Chondrocyte (in vitro differentiated cells): Measurements from ENCODE around the gene SLC16A3. TPM values are rescaled to one million over a fixed set of nuclear protein-coding genes. Genes with fewer than 3 reads are reported as not detected.

ENCODE experiments used
- DNase-seq: peaks from one replicate; pipeline ENCODE4 v3.0.0; 2021; ENCODE audit warnings: mixed read lengths, low spot score
- H3K27ac Mint-ChIP-seq: one replicate; pipeline ENCODE4 v1.8.0; 2021; ENCODE audit warnings: mild to moderate bottlenecking, moderate library complexity, mixed read lengths; ENCODE audit not compliant: unreplicated experiment
- H3K27me3 Mint-ChIP-seq: 2 replicates; pipeline ENCODE4 v1.8.0; 2021; ENCODE audit warnings: low read depth, mixed read lengths
- H3K36me3 Mint-ChIP-seq: 2 replicates; pipeline ENCODE4 v1.8.0; 2021; ENCODE audit warnings: low read depth, mixed read lengths
- H3K4me1 Mint-ChIP-seq: 2 replicates; pipeline ENCODE4 v1.8.0; 2021; ENCODE audit warnings: low read depth, mild to moderate bottlenecking, mixed read lengths
- H3K4me3 Mint-ChIP-seq: one replicate; pipeline ENCODE4 v1.8.0; 2021; ENCODE audit warnings: mild to moderate bottlenecking, moderate library complexity, mixed read lengths; ENCODE audit not compliant: unreplicated experiment
- H3K9me3 Mint-ChIP-seq: 2 replicates; pipeline ENCODE4 v1.8.0; 2021; ENCODE audit warnings: low read depth, mixed read lengths
- CTCF ChIP-seq: fragments of 200-600 bp; sonication (generic); IDR thresholded peaks from 2 replicates; pipeline ENCODE4 v1.5.0; 2021; ENCODE audit warnings: antibody characterized with exemption, mild to moderate bottlenecking, moderate library complexity
- total RNA-seq: library from RNA; stranded (reverse); gene quantifications from 3 replicates; pipeline ENCODE4 v1.2.1, GENCODE V29; 2021

The SLC16A3 gene
- total RNA-seq, 1 donor from 2014 or later, result 189 TPM

DNA sequence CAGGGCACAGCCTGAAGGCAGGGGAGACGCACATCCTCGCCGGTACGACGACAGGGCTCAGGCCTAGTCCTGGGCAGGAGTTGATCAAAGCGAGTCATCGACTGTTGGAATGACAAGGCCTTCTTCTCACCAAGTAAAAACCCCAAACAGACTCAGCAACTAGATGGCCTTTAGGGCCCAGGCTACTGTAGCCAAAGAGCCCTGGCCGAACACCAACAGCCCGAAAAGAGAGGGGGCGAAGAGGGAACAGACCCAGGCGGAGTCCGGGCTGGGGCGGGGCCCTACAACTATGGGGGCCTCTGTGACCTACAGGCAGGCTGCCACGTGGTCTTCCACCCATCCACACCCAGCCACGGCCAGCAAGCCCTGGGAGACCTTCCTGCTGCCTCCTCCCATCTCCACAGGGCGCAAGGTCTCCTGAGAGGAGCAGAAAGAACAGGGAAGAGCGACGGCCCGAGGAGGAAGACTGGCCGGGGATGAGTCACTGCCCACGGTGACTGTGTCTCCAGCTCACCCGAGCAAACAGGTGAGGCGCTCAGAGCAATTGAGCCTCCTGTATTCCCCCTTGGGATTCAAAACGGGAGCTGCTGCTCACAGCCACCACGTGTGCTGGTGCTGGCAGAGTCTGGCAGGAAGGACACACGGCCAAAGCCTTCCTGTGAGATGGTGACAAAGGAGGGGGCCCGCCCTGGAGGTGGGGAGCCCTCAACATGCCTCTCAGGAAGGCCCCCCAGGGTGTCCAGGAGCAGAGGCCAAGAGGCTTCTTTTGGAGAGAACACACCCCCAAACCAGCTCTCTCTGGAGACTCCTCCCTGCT lies 17.7 kb downstream of the SLC16A3 start:
- Mint-ChIP-seq H3K4me3 (no peak overlapping the region), H3K27me3 (no peaks in the 10 kb centered on the region), H3K27ac (peak overlapping the region; percentile 86), H3K36me3 (peaks cover 37% of the 10 kb centered on the region), H3K4me1 (peaks cover 50% of the 10 kb centered on the region), H3K9me3 (no peaks in the 10 kb centered on the region)
- TF ChIP-seq CTCF, result no peak
- DNase-seq, result peak; percentile 87

GRCh38 chr17:82247182-82247823 lies 18.5 kb downstream of the SLC16A3 start:
- Mint-ChIP-seq H3K4me1 (peaks cover 42% of the 10 kb centered on the region), H3K27me3 (no peaks in the 10 kb centered on the region), H3K36me3 (peaks cover 44% of the 10 kb centered on the region), H3K4me3 (peak overlapping the region; percentile 19), H3K27ac (peak overlapping the region; percentile 86), H3K9me3 (no peaks in the 10 kb centered on the region)
- DNase-seq, result no peak
- TF ChIP-seq CTCF, result no peak

DNA sequence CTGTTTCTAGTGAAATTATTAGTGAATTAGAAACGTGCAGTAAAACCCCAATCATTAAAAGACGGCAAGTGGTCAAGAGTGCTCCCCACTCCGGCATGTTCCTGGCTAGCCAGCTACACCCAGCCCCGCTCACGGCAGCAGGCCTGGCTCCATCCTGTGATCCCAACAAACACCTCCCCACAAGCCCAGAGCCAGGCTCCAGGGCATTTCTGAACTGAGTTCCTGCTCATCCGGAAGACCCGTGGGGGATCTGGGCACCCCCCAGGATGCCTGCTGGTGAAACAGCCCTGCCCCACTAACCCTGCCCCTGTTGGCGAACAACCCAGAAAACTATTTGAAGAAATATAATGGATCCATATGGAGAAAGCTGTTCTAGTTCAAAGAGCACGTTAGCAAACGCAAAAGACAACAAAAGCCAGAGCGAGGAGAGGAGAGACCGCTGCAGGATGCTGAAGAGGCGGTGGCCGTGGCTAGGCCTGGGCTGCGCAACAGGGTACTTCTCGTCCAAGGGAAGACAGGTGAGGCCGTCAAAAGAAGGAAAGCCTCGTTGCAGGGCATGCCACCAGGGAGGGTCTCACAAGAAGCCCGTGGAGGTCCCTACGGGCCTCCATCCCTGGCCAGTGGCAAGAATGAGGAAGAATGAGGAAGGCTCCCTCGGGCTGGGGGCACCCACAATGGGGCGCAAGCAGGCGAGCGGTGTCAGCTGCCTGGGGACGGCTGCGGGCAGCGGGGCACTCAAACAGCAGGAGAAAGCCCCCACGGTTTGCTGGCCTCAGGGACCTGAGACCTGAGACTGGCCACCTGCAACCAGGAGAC lies 19.2 kb downstream of the SLC16A3 start:
- Mint-ChIP-seq H3K9me3 (no peaks in the 10 kb centered on the region), H3K4me1 (peaks cover 35% of the 10 kb centered on the region), H3K27ac (peak overlapping the region; percentile 86)

DNA sequence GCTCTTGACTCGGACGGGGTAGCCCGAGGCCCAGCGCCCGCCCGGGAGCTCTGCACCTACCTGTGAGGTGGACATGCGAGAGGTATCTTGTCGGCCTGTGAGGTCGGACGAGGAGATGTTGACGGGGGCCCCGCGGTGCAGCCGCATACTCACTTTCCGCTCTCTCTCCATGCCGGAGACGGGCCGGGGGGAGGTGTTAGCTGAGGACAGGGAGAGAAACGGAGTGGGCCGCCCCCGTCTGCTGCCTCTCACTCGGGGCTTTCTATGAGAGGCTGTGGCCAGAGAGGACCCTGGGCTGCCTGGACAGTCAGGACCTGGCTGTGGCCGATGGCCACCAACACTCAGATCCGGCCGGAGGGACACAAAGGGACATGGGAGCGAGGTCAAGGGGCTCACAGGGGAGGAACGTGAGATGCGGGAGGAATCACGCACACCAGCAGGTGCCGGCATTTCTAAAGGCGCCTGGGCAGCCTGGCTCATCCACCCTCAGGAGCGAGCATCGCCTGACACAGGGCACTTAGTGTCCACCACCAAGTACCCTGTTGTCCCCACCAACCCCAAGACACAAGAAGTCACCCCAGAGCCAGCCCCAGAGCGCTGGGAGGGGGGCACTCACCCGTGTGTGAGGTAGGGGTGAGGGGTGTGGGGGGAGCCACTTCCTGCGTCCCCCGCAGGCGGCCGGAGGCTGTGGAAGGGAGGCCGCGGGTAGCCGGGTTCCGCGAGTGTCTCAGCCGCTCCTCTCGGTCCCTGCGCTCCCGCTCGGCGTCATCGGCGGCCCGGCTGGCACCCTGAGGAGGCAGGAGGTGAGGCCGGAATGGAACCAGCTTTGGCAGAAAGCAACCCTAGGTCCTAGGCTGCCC lies 20.2 kb downstream of the SLC16A3 start:
- peak overlapping the region; percentile 73 for H3K27ac Mint-ChIP-seq
- TF ChIP-seq CTCF, result no peak
- H3K27me3 Mint-ChIP-seq, result no peaks in the 10 kb centered on the region
- H3K36me3 Mint-ChIP-seq, result peaks cover 48% of the 10 kb centered on the region
- H3K9me3 Mint-ChIP-seq, result no peaks in the 10 kb centered on the region
- DNase-seq, result peak; percentile 94
- no peak overlapping the region for H3K4me3 Mint-ChIP-seq
- H3K4me1 Mint-ChIP-seq, result peaks cover 26% of the 10 kb centered on the region

More for the DNA sequence above, 19.2 kb downstream of the SLC16A3 start:
- no peaks in the 10 kb centered on the region for H3K27me3 Mint-ChIP-seq
- peak; percentile 76 for DNase-seq
- H3K36me3 Mint-ChIP-seq, result peaks cover 50% of the 10 kb centered on the region
- TF ChIP-seq CTCF, result no peak
- H3K4me3 Mint-ChIP-seq, result no peak overlapping the region
